ENCODE measurements around the gene PPP1R3A.

The PPP1R3A gene

DNA sequence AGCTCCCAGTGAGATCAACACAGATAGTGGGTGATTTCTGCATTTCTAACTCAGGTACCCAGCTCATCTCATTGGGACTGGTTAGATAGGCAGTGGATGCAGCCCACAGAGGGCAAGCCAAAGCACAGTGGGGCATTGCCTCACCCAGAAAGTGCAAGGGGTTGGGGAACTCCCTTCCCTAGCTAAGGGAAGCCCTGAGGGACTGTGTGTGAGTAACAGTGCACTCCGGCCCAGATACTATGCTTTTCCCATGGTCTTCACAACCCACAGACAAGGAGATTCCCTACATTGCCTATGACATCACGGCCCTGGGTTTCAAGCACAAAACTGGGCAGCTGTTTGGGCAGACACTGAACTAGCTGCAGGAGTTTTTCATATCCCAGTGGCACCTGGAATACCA is 62.8 kb downstream of the PPP1R3A start:
- H3K4me1 ChIP-seq (ENCODE audit: control insufficient read depth, insufficient read depth, low read length): no peaks in the 10 kb centered on the region
- H3K36me3 ChIP-seq (ENCODE audit: control insufficient read depth in 2 of 2, insufficient read depth in 1 of 2, low read length in 2 of 2): no peaks in the 10 kb centered on the region
- no peak overlapping the region for H3K27ac ChIP-seq (ENCODE audit: extremely low read depth, low read depth, low read length)
- TF ChIP-seq, protein P1, sequence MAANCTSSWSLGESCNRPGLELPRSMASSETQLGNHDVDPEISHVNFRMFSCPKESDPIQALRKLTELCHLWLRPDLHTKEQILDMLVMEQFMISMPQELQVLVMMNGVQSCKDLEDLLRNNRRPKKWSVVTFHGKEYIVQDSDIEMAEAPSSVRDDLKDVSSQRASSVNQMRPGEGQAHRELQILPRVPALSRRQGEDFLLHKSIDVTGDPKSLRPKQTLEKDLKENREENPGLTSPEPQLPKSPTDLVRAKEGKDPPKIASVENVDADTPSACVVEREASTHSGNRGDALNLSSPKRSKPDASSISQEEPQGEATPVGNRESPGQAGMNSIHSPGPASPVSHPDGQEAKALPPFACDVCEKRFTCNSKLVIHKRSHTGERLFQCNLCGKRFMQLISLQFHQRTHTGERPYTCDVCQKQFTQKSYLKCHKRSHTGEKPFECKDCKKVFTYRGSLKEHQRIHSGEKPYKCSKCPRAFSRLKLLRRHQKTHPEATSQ (tag by site-specific recombination; IDR thresholded peaks at IDR 0.05): no peak
- TF ChIP-seq ZNF626 (tag by site-specific recombination; IDR thresholded peaks at IDR 0.05) (no peak), ZFP37 (tag by site-specific recombination; IDR thresholded peaks at IDR 0.05) (no peak), ZNF792 (tag by site-specific recombination; IDR thresholded peaks at IDR 0.05) (no peak), ZNF121 (tag by site-specific recombination; IDR thresholded peaks at IDR 0.05) (no peak), ZNF707 (tag by site-specific recombination; IDR thresholded peaks at IDR 0.05) (no peak), ZNF670 (tag by site-specific recombination; IDR thresholded peaks at IDR 0.05; ENCODE audit: low read depth) (no peak), ZNF423 (tag by site-specific recombination; IDR thresholded peaks at IDR 0.05) (no peak), PRDM6 (tag by site-specific recombination; IDR thresholded peaks at IDR 0.05) (no peak), IKZF3 (tag by site-specific recombination; IDR thresholded peaks at IDR 0.05) (no peak)
- no peak overlapping the region for H3K4me3 ChIP-seq (ENCODE audit: low read depth, low read length)
- POLR2A ChIA-PET: no interaction called here
- no peaks in the 10 kb centered on the region for H3K9me3 ChIP-seq (ENCODE audit: control insufficient read depth, insufficient read depth, low read depth, low read length)
- CTCF ChIA-PET: no interaction called here

DNA sequence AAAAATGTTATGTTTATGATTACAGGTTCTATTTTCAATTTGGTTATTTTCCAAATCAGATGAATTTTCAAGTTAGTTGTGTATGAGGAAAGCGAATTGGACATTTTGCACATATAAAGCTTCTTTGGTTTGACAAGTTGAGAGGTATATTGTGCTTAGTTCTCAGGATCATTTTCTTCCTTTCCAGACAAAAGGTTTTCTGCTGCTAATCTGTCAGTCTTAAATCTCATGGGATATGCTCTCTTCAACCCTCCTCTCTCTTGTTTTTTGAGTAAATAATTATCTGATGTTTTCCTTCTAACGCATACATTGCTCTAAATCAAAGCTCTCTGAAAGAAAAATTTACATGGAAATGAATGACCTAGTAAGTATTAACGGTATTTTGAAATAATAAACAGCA is 77.9 kb downstream of the PPP1R3A start:
- Histone ChIP-seq H3K36me3 (ENCODE audit: control insufficient read depth in 2 of 2, insufficient read depth in 1 of 2, low read length in 2 of 2) (no peaks in the 10 kb centered on the region), H3K27ac (ENCODE audit: extremely low read depth, low read depth, low read length) (no peak overlapping the region), H3K4me3 (ENCODE audit: low read depth, low read length) (no peak overlapping the region), H3K4me1 (ENCODE audit: control insufficient read depth, insufficient read depth, low read length) (no peaks in the 10 kb centered on the region), H3K9me3 (ENCODE audit: control insufficient read depth, insufficient read depth, low read depth, low read length) (no peaks in the 10 kb centered on the region)
- ChIA-PET POLR2A (interaction anchor here (0.5 kb wide), 1 partner anchor 9 kb away, joined by 3 read pairs; no protein-coding TSS in a partner anchor), CTCF (interaction anchor here (0.6 to 0.9 kb wide), 2 partner anchors 13 to 130 kb away, joined by 3 to 4 read pairs; no protein-coding TSS in a partner anchor)
- TF ChIP-seq, protein P2, sequence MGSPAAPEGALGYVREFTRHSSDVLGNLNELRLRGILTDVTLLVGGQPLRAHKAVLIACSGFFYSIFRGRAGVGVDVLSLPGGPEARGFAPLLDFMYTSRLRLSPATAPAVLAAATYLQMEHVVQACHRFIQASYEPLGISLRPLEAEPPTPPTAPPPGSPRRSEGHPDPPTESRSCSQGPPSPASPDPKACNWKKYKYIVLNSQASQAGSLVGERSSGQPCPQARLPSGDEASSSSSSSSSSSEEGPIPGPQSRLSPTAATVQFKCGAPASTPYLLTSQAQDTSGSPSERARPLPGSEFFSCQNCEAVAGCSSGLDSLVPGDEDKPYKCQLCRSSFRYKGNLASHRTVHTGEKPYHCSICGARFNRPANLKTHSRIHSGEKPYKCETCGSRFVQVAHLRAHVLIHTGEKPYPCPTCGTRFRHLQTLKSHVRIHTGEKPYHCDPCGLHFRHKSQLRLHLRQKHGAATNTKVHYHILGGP (tag by site-specific recombination; IDR thresholded peaks at IDR 0.05): no peak
- no peak for TF ChIP-seq ZNF555 (tag by site-specific recombination; conservative IDR thresholded peaks at IDR 0.05)
- no peak for TF ChIP-seq TCF7L2 (IDR thresholded peaks at IDR 0.05; ENCODE audit: borderline replicate concordance, low read depth, low read length)
- no peak for TF ChIP-seq ZBTB7A (tag by site-specific recombination; IDR thresholded peaks at IDR 0.05; ENCODE audit: low read depth)

- Histone ChIP-seq H3K4me3 (ENCODE audit: low read depth, low read length) (no peak overlapping the region), H3K36me3 (ENCODE audit: control insufficient read depth in 2 of 2, insufficient read depth in 1 of 2, low read length in 2 of 2) (no peaks in the 10 kb centered on the region), H3K9me3 (ENCODE audit: control insufficient read depth, insufficient read depth, low read depth, low read length) (no peaks in the 10 kb centered on the region), H3K27ac (ENCODE audit: extremely low read depth, low read depth, low read length) (no peak overlapping the region), H3K4me1 (ENCODE audit: control insufficient read depth, insufficient read depth, low read length) (no peaks in the 10 kb centered on the region)
- TF ChIP-seq ZNF211 (tag by site-specific recombination; IDR thresholded peaks at IDR 0.05; ENCODE audit: low read depth) (no peak), ZNF266 (tag by site-specific recombination; IDR thresholded peaks at IDR 0.05; ENCODE audit: low read depth) (no peak), ZNF449 (tag by site-specific recombination; IDR thresholded peaks at IDR 0.05) (no peak), ZNF610 (tag by site-specific recombination; IDR thresholded peaks at IDR 0.05; ENCODE audit: borderline replicate concordance) (no peak), ZNF785 (tag by site-specific recombination; IDR thresholded peaks at IDR 0.05) (no peak), REPIN1 (tag by site-specific recombination; IDR thresholded peaks at IDR 0.05; ENCODE audit: low read depth) (no peak), GLIS2 (tag by site-specific recombination; IDR thresholded peaks at IDR 0.05) (no peak), ZNF19 (tag by site-specific recombination; IDR thresholded peaks at IDR 0.05; ENCODE audit: low read depth) (no peak), ZNF184 (tag by site-specific recombination; IDR thresholded peaks at IDR 0.05) (no peak), HOXA7 (CRISPR knock-in tag; IDR thresholded peaks at IDR 0.05; ENCODE audit: borderline replicate concordance) (no peak), ZNF2 (tag by site-specific recombination; IDR thresholded peaks at IDR 0.05) (no peak), ZFHX2 (tag by site-specific recombination; conservative IDR thresholded peaks at IDR 0.05) (no peak), ZNF530 (tag by site-specific recombination; IDR thresholded peaks at IDR 0.05; ENCODE audit: low read depth) (no peak)
- ChIA-PET POLR2A (no interaction called here), CTCF (no interaction called here)
Observed at GRCh38 chr7:113835367-113835766, 83.4 kb downstream of the PPP1R3A start.
